HepG2 (cell line): ENCODE data around the gene OR10G6. TPM values are rescaled to one million over a fixed set of nuclear protein-coding genes. Genes with fewer than 3 reads are reported as not detected.

Experiments
- ATAC-seq: fragments of 200-7000 bp; cut with Tn5 transposase; 3 replicates; pipeline ENCODE4 v1.9.1; 2020; ENCODE audit warnings: mild to moderate bottlenecking, moderate library complexity
- Bru-seq: library from RNA; stranded (reverse); fragments of 400-500 nt; gene quantifications from one replicate; lab custom pipeline; 2021; lab: Mats Ljungman, UMichigan
- BruChase-seq, 2 experiments: library from RNA; stranded (reverse); fragments of 400-500 nt; gene quantifications; one replicate each; lab custom pipeline; 2021; lab: Mats Ljungman, UMichigan
- BruUV-seq: library from RNA; stranded (reverse); fragments of 400-500 nt; replicated peaks from 2 replicates; lab custom pipeline; 2021; lab: Mats Ljungman, UMichigan
- CTCF ChIA-PET: fragments of 300-600 bp; formaldehyde crosslinking; extraction: SDS; loops from one replicate; lab custom pipeline; 2021; ENCODE audit warnings: low total read pairs, inconsistent platforms, low intra/inter-chr PET ratio; lab: Yijun Ruan, JAX
- POLR2A ChIA-PET: fragments of 350-600 bp; sonication (Branson Sonifier 250); formaldehyde crosslinking; loops from one replicate; lab custom pipeline; 2020; ENCODE audit warnings: antibody characterized with exemption, inconsistent platforms; lab: Yijun Ruan, JAX
- DNase-seq: peaks from one replicate; pipeline ENCODE4 v3.0.0-alpha.2; 2015; ENCODE audit warnings: low spot score
- FAIRE-seq: peaks from 3 replicates; lab custom pipeline; 2011; peaks lifted over from hg19 to GRCh38; lab: Jason Lieb, UNC
- H2AFZ ChIP-seq: one replicate; pipeline ENCODE4 v1.6.1; 2011; ENCODE audit warnings: low read length, inconsistent platforms
- H3K27ac ChIP-seq: fragments of 300-600 bp; 3 replicates; pipeline ENCODE4 v1.8.0; 2011; ENCODE audit warnings: mixed run types, mild to moderate bottlenecking, mixed read lengths, low read length, inconsistent platforms; ENCODE audit not compliant: insufficient read depth; ENCODE audit errors: extremely low read length
- H3K27me3 ChIP-seq, 2 experiments: fragments of 200-600 bp in 1 of 2; 2 replicates in 1 of 2; 3 replicates in 1 of 2; pipeline versions ENCODE4 v1.6.0 to v1.8.0; 2011; ENCODE audit warnings: low read length in 2 of 2, mild to moderate bottlenecking in 2 of 2, moderate library complexity in 2 of 2, inconsistent platforms in 1 of 2; ENCODE audit not compliant: insufficient read depth in 2 of 2, control insufficient read depth in 1 of 2
- H3K36me3 ChIP-seq, 2 experiments: fragments of 200-600 bp in 1 of 2; replicated peaks in 1 of 2; 2 replicates in 1 of 2; 3 replicates in 1 of 2; pipeline versions ENCODE4 v1.5.1 to v1.8.0; 2011; ENCODE audit warnings: low read length in 2 of 2, inconsistent platforms in 1 of 2; ENCODE audit not compliant: insufficient read depth in 2 of 2, control insufficient read depth in 1 of 2
- H3K4me1 ChIP-seq: 2 replicates; pipeline ENCODE4 v1.5.1; 2012; ENCODE audit warnings: low read length, inconsistent platforms; ENCODE audit not compliant: insufficient read depth
- H3K4me2 ChIP-seq: 2 replicates; pipeline ENCODE4 v1.6.0; 2011; ENCODE audit warnings: low read depth, low read length, inconsistent platforms
- H3K4me3 ChIP-seq, 3 experiments: fragments of 200-600 bp in 1 of 3; sonication (generic), shearing (Covaris generic) in 1 of 3; replicated peaks in 1 of 3; 2 replicates each; pipeline ENCODE4 v1.5.1; 2011 to 2016; ENCODE audit warnings: low read length in 3 of 3, inconsistent platforms in 2 of 3, low read depth in 2 of 3, mild to moderate bottlenecking in 2 of 3, control low read depth in 1 of 3, mixed read lengths in 1 of 3; ENCODE audit not compliant: insufficient read depth in 1 of 3
- H3K79me2 ChIP-seq: one replicate; pipeline ENCODE4 v1.6.1; 2011; ENCODE audit warnings: low read length, inconsistent platforms; ENCODE audit not compliant: insufficient read depth
- H3K9ac ChIP-seq: 2 replicates; pipeline ENCODE4 v1.6.0; 2011; ENCODE audit warnings: mild to moderate bottlenecking, low read depth, low read length, inconsistent platforms; ENCODE audit not compliant: insufficient read depth
- H3K9me3 ChIP-seq: 2 replicates; pipeline ENCODE4 v1.5.1; 2012; ENCODE audit warnings: mild to moderate bottlenecking, low read length
- H4K20me1 ChIP-seq: 2 replicates; pipeline ENCODE4 v1.6.0; 2011; ENCODE audit warnings: inconsistent platforms, mild to moderate bottlenecking, low read length, moderate library complexity; ENCODE audit not compliant: insufficient read depth
- ARNT2 ChIP-seq: sonication (generic); formaldehyde crosslinking; IDR thresholded peaks from 2 replicates; pipeline ENCODE4 v1.8.0; 2022; ENCODE audit warnings: mild to moderate bottlenecking, low read depth, missing genetic modification reagents, moderate library complexity
- CEBPZ ChIP-seq: IDR thresholded peaks from 2 replicates; pipeline ENCODE4 v1.6.1; 2012; ENCODE audit warnings: low read length, improper control_type of control experiment
- DPF2 ChIP-seq: sonication (generic); formaldehyde crosslinking; IDR thresholded peaks from 2 replicates; pipeline ENCODE4 v1.4.0; 2020; ENCODE audit warnings: mild to moderate bottlenecking, low read depth, missing genetic modification reagents, borderline replicate concordance
- ETS1 ChIP-seq: sonication (generic); formaldehyde crosslinking; IDR thresholded peaks from 2 replicates; pipeline ENCODE4 v1.4.0; 2020; ENCODE audit warnings: missing genetic modification reagents
- IRF2 ChIP-seq: IDR thresholded peaks from 2 replicates; pipeline ENCODE4 v1.6.1; 2018; ENCODE audit warnings: missing genetic modification reagents, missing compliant biosample characterization
- MXD1 ChIP-seq: sonication (generic); formaldehyde crosslinking; IDR thresholded peaks from 2 replicates; pipeline ENCODE4 v1.4.0; 2020; ENCODE audit warnings: mild to moderate bottlenecking, missing genetic modification reagents
- RBM39 ChIP-seq: fragments of 200-400 bp; formaldehyde crosslinking; IDR thresholded peaks from one replicate; pipeline ENCODE4 v1.6.1; 2018; ENCODE audit warnings: antibody characterized with exemption, mild to moderate bottlenecking, low read depth, low read length; ENCODE audit not compliant: poor library complexity, severe bottlenecking
- RFX5 ChIP-seq: IDR thresholded peaks from 2 replicates; pipeline ENCODE4 v1.6.1; 2011; ENCODE audit warnings: low read depth, low read length, improper control_type of control experiment
- SMARCE1 ChIP-seq: fragments of 450-650 bp; IDR thresholded peaks from 2 replicates; pipeline ENCODE4 v1.6.1; 2017; ENCODE audit warnings: borderline replicate concordance
- ZBTB3 ChIP-seq: sonication (generic); formaldehyde crosslinking; IDR thresholded peaks from 2 replicates; pipeline ENCODE4 v1.4.0; 2020; ENCODE audit warnings: low read depth, mild to moderate bottlenecking, moderate library complexity, missing genetic modification reagents, borderline replicate concordance
- ZBTB38 ChIP-seq: sonication (generic); formaldehyde crosslinking; IDR thresholded peaks from 2 replicates; pipeline ENCODE4 v1.5.1; 2020; ENCODE audit warnings: mild to moderate bottlenecking, missing genetic modification reagents
- ZFP36L2 ChIP-seq: sonication (generic); formaldehyde crosslinking; IDR thresholded peaks from 2 replicates; pipeline ENCODE4 v1.4.0; 2020; ENCODE audit warnings: missing genetic modification reagents
- ZNF44 ChIP-seq: sonication (generic); formaldehyde crosslinking; IDR thresholded peaks from 2 replicates; pipeline ENCODE4 v1.5.1; 2020; ENCODE audit warnings: mild to moderate bottlenecking, missing genetic modification reagents
- ZNF557 ChIP-seq: sonication (generic); formaldehyde crosslinking; IDR thresholded peaks from 2 replicates; pipeline ENCODE4 v1.4.0; 2020; ENCODE audit warnings: missing genetic modification reagents
- ZNF660 ChIP-seq: sonication (generic); formaldehyde crosslinking; IDR thresholded peaks from 2 replicates; pipeline ENCODE4 v1.5.1; 2020; ENCODE audit warnings: mild to moderate bottlenecking, low read depth, missing genetic modification reagents, borderline replicate concordance
- WGBS: methylation state at CpG from one replicate; pipeline ENCODE4 v1.1.6; 2017; ENCODE audit warnings: low lambda C conversion rate; 5-methylcytosine and 5-hydroxymethylcytosine counted together
- in situ Hi-C: cut with HindIII; loops from 2 replicates; pipeline ENCODE4 v1.10.0; 2017; ENCODE audit warnings: low pct_unique_long_range_greater_than_20kb; ENCODE audit not compliant: extremely low pct_ligation_motif_present
- intact Hi-C: fragments of 100-400 bp; cut with micrococcal nuclease; formaldehyde crosslinking; loops from one replicate; pipeline ENCODE4 v1.10.0; 2022; ENCODE audit not compliant: unreplicated experiment
- long read RNA-seq, 2 experiments: library from RNA in 1 of 2; library from polyadenylated mRNA in 1 of 2; stranded (forward) in 1 of 2; unstranded in 1 of 2; transcript quantifications; one replicate each; pipeline ENCODE4 v2.0.0, GENCODE V29; 2019 to 2022
- polyA minus RNA-seq, 3 experiments: library from RNA; depleted of rRNA, polyadenylated mRNA; stranded (reverse); fragments of >200 nt; gene quantifications; 2 replicates each; pipeline ENCODE4 v1.2.3, GENCODE V29; 2011; ENCODE audit warnings: low replicate concordance in 1 of 3
- polyA plus RNA-seq, 8 experiments: library from polyadenylated mRNA; depleted of rRNA in 3 of 8; stranded (reverse) in 7 of 8; unstranded in 1 of 8; fragments of >200 nt; fragmentation: Illumina TruSeq in 4 of 8; extraction: Trizol in 4 of 8; gene quantifications; 2 replicates each; pipeline versions ENCODE4 v1.2.1 to v1.2.3, GENCODE V29; 2011 to 2016; ENCODE audit warnings: low read depth in 4 of 8, missing spikeins in 1 of 8, mixed read lengths in 1 of 8; ENCODE audit not compliant: insufficient read depth in 1 of 8
- total RNA-seq, 5 experiments: library from RNA; depleted of rRNA; stranded (reverse); fragments of >200 nt; fragmentation: Illumina TruSeq; extraction: Trizol; gene quantifications; 2 replicates each; pipeline ENCODE4 v1.2.3, GENCODE V29; 2016; ENCODE audit warnings: low read depth in 1 of 5

Gene OR10G6
- not detected in 2 replicates for total RNA-seq (2016; rRNA removed; fragmentation: Illumina TruSeq; extraction: Trizol)
- not detected in 2 replicates for total RNA-seq (2016; cell fraction: cytosol; rRNA removed; fragmentation: Illumina TruSeq; extraction: Trizol; ENCODE audit: low read depth)
- not detected in 2 replicates for total RNA-seq (2016; cell fraction: insoluble cytoplasmic fraction; rRNA removed; fragmentation: Illumina TruSeq; extraction: Trizol)
- total RNA-seq (2016; cell fraction: membrane; rRNA removed; fragmentation: Illumina TruSeq; extraction: Trizol): not detected in 2 replicates
- not detected in 2 replicates for total RNA-seq (2016; cell fraction: nucleus; rRNA removed; fragmentation: Illumina TruSeq; extraction: Trizol)
- polyA plus RNA-seq (2011; rRNA removed): not detected in 2 replicates
- polyA plus RNA-seq (2011; cell fraction: cytosol; rRNA removed): not detected in 2 replicates
- not detected in 2 replicates for polyA plus RNA-seq (2011; cell fraction: nucleus; rRNA removed)
- polyA plus RNA-seq (2012): not detected in 2 replicates
- polyA plus RNA-seq (2016; cell fraction: cytosol; fragmentation: Illumina TruSeq; extraction: Trizol; ENCODE audit: low read depth): not detected in 2 replicates
- not detected in 2 replicates for polyA plus RNA-seq (2016; cell fraction: insoluble cytoplasmic fraction; fragmentation: Illumina TruSeq; extraction: Trizol; ENCODE audit: low read depth)
- not detected in 2 replicates for polyA plus RNA-seq (2016; cell fraction: membrane; fragmentation: Illumina TruSeq; extraction: Trizol; ENCODE audit: low read depth)
- polyA plus RNA-seq (2016; cell fraction: nucleus; fragmentation: Illumina TruSeq; extraction: Trizol; ENCODE audit: insufficient read depth, low read depth): not detected in 2 replicates
- polyA minus RNA-seq (2011; rRNA and poly(A)+ RNA removed; ENCODE audit: low replicate concordance): not detected in 2 replicates
- polyA minus RNA-seq (2011; cell fraction: cytosol; rRNA and poly(A)+ RNA removed): not detected in 2 replicates
- polyA minus RNA-seq (2011; cell fraction: nucleus; rRNA and poly(A)+ RNA removed): not detected in 2 replicates
- not detected for Bru-seq, nascent RNA
- not detected for BruChase-seq, experiment 1, labeled RNA remaining after a 6-hour chase
- BruChase-seq, experiment 2, labeled RNA remaining after a 2-hour chase: not detected
- long read RNA-seq, experiment 1: 0 reads
- long read RNA-seq, experiment 2: 0 reads

GRCh38 chr11:123995119-123995518 is at the start of gene OR10G6:
OR10G6 (minus strand) TSS chr11:123995161; CDS start chr11:123995161, 0 bp downstream.
- no peak within 1 kb of the TSS for H3K9ac ChIP-seq
- H3K9me3 ChIP-seq: no peaks in the 10 kb centered on the region
- WGBS: 0% methylated on average over 1 of the region's 1 CpG
- FAIRE-seq (no peak), DNase-seq (no peak), ATAC-seq (no peak)
- no peak within 1 kb of the TSS for H3K27ac ChIP-seq
- ChIA-PET CTCF (no interaction called here), POLR2A (no interaction called here)
- no peaks in the 10 kb centered on the region for H3K4me1 ChIP-seq
- intact Hi-C loops (no loop called here), in situ Hi-C loops (no loop called here)
- no peaks in the 10 kb centered on the region for H3K79me2 ChIP-seq
- no peak within 1 kb of the TSS for H2AFZ ChIP-seq
- no peak within 1 kb of the TSS for H3K4me2 ChIP-seq
- H4K20me1 ChIP-seq: no peaks in the 10 kb centered on the region
- H3K36me3 ChIP-seq: no peaks in the 10 kb centered on the region
- BruUV-seq: no TSS peak
- H3K27me3 ChIP-seq: no peaks in the 10 kb centered on the region
- H3K4me3 ChIP-seq: no peak within 1 kb of the TSS
- TF ChIP-seq ETS1 (CRISPR knock-in tag) (no peak), RBM39 (no peak), IRF2 (no peak), ZNF44 (CRISPR knock-in tag) (no peak), SMARCE1 (no peak), ARNT2 (CRISPR knock-in tag) (no peak), RFX5 (no peak), ZBTB38 (CRISPR knock-in tag) (no peak), CEBPZ (no peak), MXD1 (CRISPR knock-in tag) (no peak), ZNF557 (CRISPR knock-in tag) (no peak), ZNF660 (CRISPR knock-in tag) (no peak), ZBTB3 (CRISPR knock-in tag) (no peak), DPF2 (CRISPR knock-in tag) (no peak), ZFP36L2 (no peak)
